ENCODE measurements around the gene NLRP6. TPM values are rescaled to one million over a fixed set of nuclear protein-coding genes. Genes with fewer than 3 reads are reported as not detected.
"Not testable (repeated sequence)": the region's sequence is repeated elsewhere in the genome, so short reads cannot be mapped to it uniquely, and the experiment has no call there.

NLRP6 gene
- total RNA-seq, 3 donors from 2014 or later, result 0.33 to 3.2 (median 1.2) TPM

GRCh38 chr11:299081-299891, 21.1 kb downstream of the NLRP6 start, which contains the start of gene IFITM5:
Gene IFITM5 (minus strand): TSS chr11:299526. CDS start chr11:299490, 36 bp downstream.
- ATAC-seq, result no peak
- peak; percentile 11 for DNase-seq
- Mint-ChIP-seq H3K4me3 (no peak within 1 kb of the TSS), H3K27me3 (ENCODE audit: low read depth) (peaks cover 8% of the 10 kb centered on the region), H3K9me3 (no peaks in the 10 kb centered on the region), H3K4me1 (ENCODE audit: low read depth) (peaks cover 39% of the 10 kb centered on the region), H3K36me3 (ENCODE audit: insufficient read depth) (no peaks in the 10 kb centered on the region)

DNA sequence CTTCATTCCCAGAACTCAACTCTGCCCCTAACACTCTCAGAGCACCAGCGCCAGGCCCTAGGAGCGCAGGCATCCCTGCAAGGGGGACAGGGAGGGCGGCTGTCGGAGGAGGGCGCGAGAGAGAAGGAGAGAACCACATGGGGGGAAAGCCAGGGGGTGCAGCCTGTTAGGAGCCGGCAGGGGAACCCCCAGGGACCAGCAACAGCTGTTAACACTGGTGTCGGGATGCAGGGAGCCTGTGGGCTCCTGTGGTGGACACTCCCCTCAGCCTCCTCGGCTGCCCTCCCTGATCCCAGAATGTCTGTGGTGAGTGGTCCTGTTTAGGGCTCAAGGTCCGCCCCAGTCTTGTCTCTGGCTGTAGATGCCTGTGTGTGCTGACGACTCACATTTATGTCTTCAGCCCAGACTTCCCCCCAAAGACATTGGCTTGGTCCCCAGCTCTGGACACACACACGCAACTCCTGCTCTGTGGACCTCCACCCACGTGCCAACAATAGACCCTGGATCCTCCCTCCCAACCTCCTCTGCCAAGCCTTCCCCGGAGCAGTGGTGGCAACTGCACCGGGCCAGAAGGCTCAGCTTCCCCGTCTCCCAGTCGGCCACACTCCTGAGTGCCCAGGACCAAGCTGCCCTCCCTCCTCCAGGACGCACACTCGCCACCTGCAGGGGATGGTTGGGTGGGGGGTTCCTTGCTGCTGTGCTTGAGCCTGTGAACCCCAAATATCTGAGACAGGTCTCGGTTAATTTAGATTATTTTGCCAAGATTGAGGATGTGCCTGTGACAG, 21.9 kb downstream of the NLRP6 start:
- H3K27me3 Mint-ChIP-seq (ENCODE audit: low read depth), result peaks cover 8% of the 10 kb centered on the region
- H3K4me3 Mint-ChIP-seq, result no peak overlapping the region
- peaks cover 42% of the 10 kb centered on the region for H3K4me1 Mint-ChIP-seq (ENCODE audit: low read depth)
- no peak for DNase-seq
- H3K36me3 Mint-ChIP-seq (ENCODE audit: insufficient read depth), result no peaks in the 10 kb centered on the region
- peak in 1 of 2 donors; percentile 24 for ATAC-seq
- no peaks in the 10 kb centered on the region for H3K9me3 Mint-ChIP-seq

DNA sequence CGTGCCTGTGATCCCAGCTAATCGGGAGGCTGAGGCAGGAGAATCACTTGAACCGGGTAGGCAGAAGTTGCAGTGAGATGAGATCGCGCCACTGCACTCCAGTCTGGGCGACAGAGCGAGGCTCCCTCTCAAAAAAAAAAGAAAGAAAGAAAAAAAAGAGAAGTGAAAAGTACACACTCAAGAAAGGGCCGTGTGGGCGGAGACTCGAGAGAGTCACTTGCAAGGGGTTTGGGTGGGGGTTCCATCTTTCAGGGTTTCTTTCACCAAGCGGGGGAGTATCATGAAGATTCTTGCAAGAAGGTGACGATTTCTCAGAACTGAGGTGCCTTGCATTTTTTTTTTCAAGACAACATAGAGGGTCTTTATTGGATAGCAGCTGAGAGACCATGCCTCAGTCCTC, 25.2 kb downstream of the NLRP6 start:
- no peaks in the 10 kb centered on the region for H3K36me3 Mint-ChIP-seq (ENCODE audit: insufficient read depth)
- no peak for ATAC-seq
- H3K4me1 Mint-ChIP-seq (ENCODE audit: low read depth), result peaks cover 45% of the 10 kb centered on the region
- H3K27me3 Mint-ChIP-seq (ENCODE audit: low read depth), result peaks cover 8% of the 10 kb centered on the region
- DNase-seq, result no peak
- no peak overlapping the region for H3K4me3 Mint-ChIP-seq
- H3K9me3 Mint-ChIP-seq, result no peaks in the 10 kb centered on the region

GRCh38 chr11:304061-304506, 25.9 kb downstream of the NLRP6 start:
- DNase-seq (no peak), ATAC-seq (no peak)
- H3K36me3 Mint-ChIP-seq (ENCODE audit: insufficient read depth), result no peaks in the 10 kb centered on the region
- peaks cover 45% of the 10 kb centered on the region for H3K4me1 Mint-ChIP-seq (ENCODE audit: low read depth)
- H3K27me3 Mint-ChIP-seq (ENCODE audit: low read depth), result peaks cover 8% of the 10 kb centered on the region
- H3K4me3 Mint-ChIP-seq, result no peak overlapping the region
- no peaks in the 10 kb centered on the region for H3K9me3 Mint-ChIP-seq

DNA sequence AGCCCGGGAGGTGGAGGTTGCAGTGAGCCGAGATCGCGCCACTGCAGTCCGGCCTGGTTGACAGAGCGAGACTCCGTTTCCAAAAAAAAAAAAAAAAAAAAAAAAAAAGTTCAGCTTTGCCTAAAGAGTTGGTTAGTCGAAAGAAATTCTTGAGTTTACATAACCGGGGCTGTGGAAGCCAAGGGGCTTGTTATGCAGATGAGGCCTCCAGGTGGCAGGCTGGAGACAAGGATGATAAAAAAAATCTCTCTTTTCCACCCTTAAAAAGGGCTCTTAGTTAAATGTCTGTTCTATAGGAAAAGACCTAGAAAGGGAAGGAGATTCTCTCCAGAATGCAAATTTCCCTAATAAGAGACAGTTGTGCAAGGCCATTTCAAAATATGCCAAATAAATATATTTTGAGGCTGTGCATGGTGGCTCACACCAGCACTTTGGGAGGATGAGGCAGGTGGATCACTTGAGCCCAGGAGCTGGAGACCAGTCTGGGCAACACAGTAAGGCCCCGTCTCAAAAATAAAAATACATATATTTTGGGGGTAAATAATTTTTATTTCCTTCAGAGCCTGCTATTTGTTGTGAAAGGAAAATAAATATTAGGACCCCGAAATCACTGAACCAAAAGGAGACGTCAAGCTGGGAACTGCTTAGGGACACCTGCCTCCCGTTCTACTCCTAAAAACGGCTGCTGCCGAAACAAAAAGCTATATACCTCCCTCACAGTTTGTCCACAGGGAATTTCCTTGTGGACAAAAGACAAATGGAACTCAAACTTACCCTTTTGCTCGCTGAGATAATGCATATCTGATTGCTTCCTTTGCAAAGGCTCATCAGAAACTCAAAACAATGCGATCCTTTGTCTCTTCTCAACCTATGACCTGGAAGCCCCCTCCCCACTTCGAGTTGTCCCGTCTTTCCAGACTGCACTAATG, 27.0 kb downstream of the NLRP6 start:
- peaks cover 51% of the 10 kb centered on the region for H3K4me1 Mint-ChIP-seq (ENCODE audit: low read depth)
- H3K36me3 Mint-ChIP-seq (ENCODE audit: insufficient read depth), result peaks cover 4% of the 10 kb centered on the region
- peaks cover 5% of the 10 kb centered on the region for H3K27me3 Mint-ChIP-seq (ENCODE audit: low read depth)
- DNase-seq (peak; percentile 59), ATAC-seq (no peak)
- H3K4me3 Mint-ChIP-seq, result no peak overlapping the region
- H3K9me3 Mint-ChIP-seq, result no peaks in the 10 kb centered on the region

GRCh38 chr11:305844-306211, 27.6 kb downstream of the NLRP6 start:
- Mint-ChIP-seq H3K4me3 (no peak overlapping the region), H3K9me3 (no peaks in the 10 kb centered on the region), H3K36me3 (ENCODE audit: insufficient read depth) (peaks cover 4% of the 10 kb centered on the region), H3K4me1 (ENCODE audit: low read depth) (peaks cover 45% of the 10 kb centered on the region), H3K27me3 (ENCODE audit: low read depth) (no peaks in the 10 kb centered on the region)
- no peak for DNase-seq
- ATAC-seq, result no peak

- Mint-ChIP-seq H3K4me3 (peak overlapping the region; percentile 93), H3K9me3 (no peaks in the 10 kb centered on the region), H3K36me3 (ENCODE audit: insufficient read depth) (peaks cover 4% of the 10 kb centered on the region), H3K4me1 (ENCODE audit: low read depth) (peaks cover 48% of the 10 kb centered on the region), H3K27me3 (ENCODE audit: low read depth) (no peaks in the 10 kb centered on the region)
- ATAC-seq (no peak), DNase-seq (no peak)
Observed at GRCh38 chr11:306645-307371, 28.6 kb downstream of the NLRP6 start.

DNA sequence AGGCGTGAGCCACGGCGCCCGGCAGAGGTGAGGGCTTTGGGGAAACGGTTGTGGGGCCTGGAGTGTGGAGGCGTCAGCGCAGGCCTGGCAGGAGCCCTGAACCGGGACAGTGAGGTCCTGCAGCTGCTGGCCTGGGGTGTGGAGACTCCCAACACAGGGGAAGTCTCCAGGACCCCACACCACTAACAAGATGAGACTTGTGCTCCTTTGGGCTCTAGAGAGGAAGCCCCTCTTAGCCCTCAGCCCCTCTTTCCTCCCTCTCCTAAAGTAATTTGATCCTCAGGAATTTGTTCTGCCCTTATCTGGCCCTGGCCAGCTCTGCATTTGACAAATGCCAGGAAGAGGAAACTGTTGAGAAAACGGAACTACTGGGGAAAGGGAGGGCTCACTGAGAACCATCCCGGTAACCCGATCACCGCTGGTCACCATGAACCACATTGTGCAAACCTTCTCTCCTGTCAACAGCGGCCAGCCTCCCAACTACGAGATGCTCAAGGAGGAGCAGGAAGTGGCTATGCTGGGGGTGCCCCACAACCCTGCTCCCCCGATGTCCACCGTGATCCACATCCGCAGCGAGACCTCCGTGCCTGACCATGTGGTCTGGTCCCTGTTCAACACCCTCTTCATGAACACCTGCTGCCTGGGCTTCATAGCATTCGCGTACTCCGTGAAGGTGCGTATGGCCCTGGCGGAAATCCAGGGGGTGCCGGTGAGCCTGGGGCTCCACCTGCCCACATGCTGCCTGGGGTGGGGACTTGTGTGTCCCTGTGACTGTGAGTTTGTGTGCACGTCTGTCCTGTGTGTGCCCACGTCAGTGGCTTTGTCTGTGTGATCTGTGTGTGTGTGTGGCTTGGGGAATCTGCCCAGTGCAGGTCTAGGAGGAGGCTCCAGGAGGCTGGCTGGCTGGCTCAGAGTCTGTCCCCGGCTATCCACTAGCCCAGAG, 29.8 kb downstream of the NLRP6 start, which contains the start of gene IFITM2:
Gene IFITM2, plus strand, starts transcription at position 51 of the 943 bp plus-strand sequence. Its CDS starts 377 bp downstream, at position 428.
- Mint-ChIP-seq H3K4me1 (ENCODE audit: low read depth) (peaks cover 52% of the 10 kb centered on the region), H3K4me3 (peak within 1 kb of the TSS; percentile 93)
- not testable (repeated sequence) for H3K36me3 Mint-ChIP-seq (ENCODE audit: insufficient read depth); DNase-seq; H3K27me3 Mint-ChIP-seq (ENCODE audit: low read depth); H3K9me3 Mint-ChIP-seq
- peak; percentile 25 to 32 for ATAC-seq

- H3K36me3 Mint-ChIP-seq (ENCODE audit: insufficient read depth); H3K27me3 Mint-ChIP-seq (ENCODE audit: low read depth); DNase-seq; H3K9me3 Mint-ChIP-seq: not testable (repeated sequence)
- Mint-ChIP-seq H3K4me3 (peak overlapping the region; percentile 93), H3K4me1 (ENCODE audit: low read depth) (peaks cover 55% of the 10 kb centered on the region)
- ATAC-seq, result peak; percentile 5 to 7
Observed at GRCh38 chr11:308740-309665, 30.8 kb downstream of the NLRP6 start.

DNA sequence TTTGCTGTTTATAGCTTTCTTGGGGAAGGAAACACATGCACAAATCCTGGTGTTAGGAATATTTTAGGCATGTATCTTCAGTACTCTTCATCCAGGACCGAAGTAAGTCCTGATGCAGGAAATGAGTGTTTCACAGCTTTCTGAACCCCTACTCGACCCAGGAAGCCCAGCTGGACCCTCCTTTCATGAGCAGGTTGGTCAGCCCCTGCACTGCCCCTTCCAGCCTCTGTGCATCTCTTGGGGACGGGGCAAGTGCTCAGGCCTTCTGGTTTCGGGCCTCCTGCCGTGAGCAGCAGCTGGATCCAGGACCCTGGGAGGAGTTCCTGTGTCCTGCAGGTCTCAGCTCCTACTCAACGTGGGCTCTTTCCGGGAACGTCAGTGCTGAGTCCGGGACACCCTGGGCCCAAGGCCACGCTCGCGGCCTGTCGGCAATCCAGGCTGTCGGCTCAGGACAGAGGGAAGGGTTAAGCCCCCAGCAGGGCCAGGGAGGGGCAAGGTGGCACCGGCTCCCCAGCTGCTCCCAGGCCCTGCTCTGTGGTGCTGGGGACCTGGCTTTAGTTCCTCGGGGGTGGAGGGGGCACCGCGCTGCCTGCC, 31.9 kb downstream of the NLRP6 start:
- H3K27me3 Mint-ChIP-seq (ENCODE audit: low read depth); ATAC-seq; H3K36me3 Mint-ChIP-seq (ENCODE audit: insufficient read depth); H3K9me3 Mint-ChIP-seq; DNase-seq: not testable (repeated sequence)
- Mint-ChIP-seq H3K4me3 (peak overlapping the region; percentile 93), H3K4me1 (ENCODE audit: low read depth) (peaks cover 54% of the 10 kb centered on the region)

DNA sequence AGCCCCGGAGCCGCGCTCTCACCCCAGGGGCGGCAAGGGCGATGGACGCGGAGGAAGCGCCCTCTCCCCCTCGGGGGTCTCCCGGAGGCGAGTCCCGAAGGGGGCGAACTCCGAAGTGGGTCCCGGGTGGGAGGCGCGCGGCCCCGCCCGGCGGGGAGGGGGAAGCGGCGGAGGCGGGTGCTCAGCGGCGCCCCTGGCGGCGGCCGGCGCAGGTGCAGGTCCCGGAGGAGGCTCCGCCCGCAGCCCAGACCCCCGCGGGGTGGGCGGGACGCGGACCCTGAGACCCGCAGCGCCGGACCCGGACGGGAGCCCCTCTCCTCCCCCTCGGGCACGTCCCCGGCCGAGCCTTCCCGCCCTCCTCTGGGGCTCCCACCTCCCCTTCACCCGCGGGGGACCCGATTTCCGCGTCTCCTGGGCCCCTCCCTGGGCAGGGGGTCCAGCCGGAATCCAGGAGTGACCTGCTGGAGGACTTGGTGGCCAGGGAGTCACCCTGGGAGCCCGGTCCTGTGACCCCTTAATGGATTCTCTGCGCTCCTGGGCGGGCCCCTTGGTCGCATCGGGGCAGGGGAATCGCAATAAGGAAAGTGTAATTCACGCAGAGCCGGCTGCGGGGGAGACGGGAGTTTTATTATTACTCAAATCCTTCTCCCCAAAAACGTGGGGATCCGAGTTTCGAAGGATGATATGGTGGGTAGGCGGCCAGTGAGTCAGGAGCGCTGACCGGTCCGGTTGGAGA, 33.0 kb downstream of the NLRP6 start:
- not testable (repeated sequence) for H3K9me3 Mint-ChIP-seq; DNase-seq; H3K36me3 Mint-ChIP-seq (ENCODE audit: insufficient read depth); H3K27me3 Mint-ChIP-seq (ENCODE audit: low read depth)
- peak; percentile 28 to 34 for ATAC-seq
- peak overlapping the region; percentile 93 for H3K4me3 Mint-ChIP-seq
- peaks cover 43% of the 10 kb centered on the region for H3K4me1 Mint-ChIP-seq (ENCODE audit: low read depth)

Data from activated T-cell treated with anti-CD3 and anti-CD28 coated beads, Interleukin-2, amount 50 U/mL, for 4 hours (primary cell).